Adrenal gland (tissue), 5 donors: Measurements from ENCODE around the gene SLC30A2.

ENCODE experiments used
- CTCF ChIP-seq, 6 experiments: fragments of 450-650 bp in 4 of 6; fragments of 200-600 bp in 2 of 6; sonication (generic) in 1 of 6; IDR thresholded peaks; 1 replicate in 5 of 6; 2 replicates in 1 of 6; pipeline versions ENCODE4 v1.5.1 to v1.8.0; 2016 to 2021; ENCODE audit warnings: antibody characterized with exemption in 6 of 6, mild to moderate bottlenecking in 2 of 6, moderate library complexity in 1 of 6
- POLR2A ChIP-seq, 2 donors: fragments of 450-650 bp; IDR thresholded peaks; one replicate each; pipeline ENCODE4 v1.6.1; 2017; ENCODE audit warnings: antibody characterized with exemption in 2 of 2, mild to moderate bottlenecking in 2 of 2, moderate library complexity in 1 of 2
- donor health status: DM: no; HTN: no; CAD: no.

- TF ChIP-seq CTCF (IDR thresholded peaks at IDR 0.05): peak; percentile 87 to 100 (median 100)
- peak in 1 of 2 donors; percentile 63 for TF ChIP-seq POLR2A (IDR thresholded peaks at IDR 0.05)
These were observed 47.8 kb downstream of the SLC30A2 start, which contains the start of gene PAFAH2 for GRCh38 chr1:25997828-25998761.
